H9 (cell line): ENCODE data around the gene EED. TPM values are rescaled to one million over a fixed set of nuclear protein-coding genes. Genes with fewer than 3 reads are reported as not detected.

Experiments used
- DNase-seq: peaks from one replicate; pipeline ENCODE4 v3.0.0-alpha.2; 2017
- H2AFZ ChIP-seq: one replicate; pipeline ENCODE4 v1.6.1; 2013; ENCODE audit warnings: mild to moderate bottlenecking, low read length, control low read depth, moderate library complexity
- H2AK5ac ChIP-seq: 2 replicates; pipeline ENCODE4 v1.6.1; 2013; ENCODE audit warnings: low read length, control low read depth, mixed read lengths; ENCODE audit not compliant: insufficient read length
- H2BK120ac ChIP-seq: one replicate; pipeline ENCODE4 v1.6.1; 2013; ENCODE audit warnings: low read depth, mild to moderate bottlenecking, low read length, control low read depth, inconsistent platforms; ENCODE audit not compliant: poor library complexity, severe bottlenecking
- H2BK12ac ChIP-seq: 2 replicates; pipeline ENCODE4 v1.6.1; 2013; ENCODE audit warnings: low read length, control low read depth, mixed read lengths, low read depth; ENCODE audit not compliant: insufficient read length
- H2BK15ac ChIP-seq: 2 replicates; pipeline ENCODE4 v1.6.1; 2013; ENCODE audit warnings: low read depth, low read length, control low read depth
- H2BK20ac ChIP-seq: one replicate; pipeline ENCODE4 v1.6.1; 2013; ENCODE audit warnings: low read depth, mild to moderate bottlenecking, low read length, control low read depth, inconsistent platforms; ENCODE audit not compliant: poor library complexity, severe bottlenecking
- H2BK5ac ChIP-seq: 2 replicates; pipeline ENCODE4 v1.6.1; 2013; ENCODE audit warnings: low read length, control low read depth, mixed read lengths; ENCODE audit not compliant: insufficient read length
- H3K14ac ChIP-seq: 2 replicates; pipeline ENCODE4 v1.6.1; 2013; ENCODE audit warnings: low read length, control low read depth; ENCODE audit not compliant: insufficient read depth
- H3K18ac ChIP-seq: 2 replicates; pipeline ENCODE4 v1.6.1; 2013; ENCODE audit warnings: low read depth, mild to moderate bottlenecking, mixed read lengths, low read length, control low read depth; ENCODE audit not compliant: insufficient read length
- H3K23ac ChIP-seq: 2 replicates; pipeline ENCODE4 v1.6.1; 2013; ENCODE audit warnings: low read length, control low read depth, mixed read lengths, low read depth; ENCODE audit not compliant: insufficient read length
- H3K23me2 ChIP-seq: 2 replicates; pipeline ENCODE4 v1.6.1; 2013; ENCODE audit warnings: low read depth, mild to moderate bottlenecking, mixed read lengths, low read length, control low read depth; ENCODE audit not compliant: insufficient read length, poor library complexity, severe bottlenecking
- H3K27ac ChIP-seq: 2 replicates; pipeline ENCODE4 v1.5.1; 2013; ENCODE audit warnings: low read length, control low read depth, mixed read lengths, low read depth; ENCODE audit not compliant: insufficient read length
- H3K27me3 ChIP-seq: 2 replicates; pipeline ENCODE4 v1.6.1; 2013; ENCODE audit warnings: low read length, control low read depth, inconsistent platforms; ENCODE audit not compliant: insufficient read depth
- H3K4ac ChIP-seq: 2 replicates; pipeline ENCODE4 v1.6.1; 2013; ENCODE audit warnings: low read depth, mild to moderate bottlenecking, control low read depth, inconsistent platforms, low read length, moderate library complexity
- H3K4me1 ChIP-seq: 2 replicates; pipeline ENCODE4 v1.6.1; 2013; ENCODE audit warnings: low read length, control low read depth, inconsistent platforms; ENCODE audit not compliant: insufficient read depth
- H3K4me2 ChIP-seq: 2 replicates; pipeline ENCODE4 v1.6.1; 2013; ENCODE audit warnings: low read length, control low read depth, mixed read lengths; ENCODE audit not compliant: insufficient read length, insufficient read depth
- H3K56ac ChIP-seq: 2 replicates; pipeline ENCODE4 v1.6.1; 2013; ENCODE audit warnings: low read depth, mild to moderate bottlenecking, mixed read lengths, low read length, control low read depth; ENCODE audit not compliant: insufficient read length
- H3K79me1 ChIP-seq: 2 replicates; pipeline ENCODE4 v1.6.1; 2013; ENCODE audit warnings: low read depth, mild to moderate bottlenecking, moderate library complexity, low read length, control low read depth, inconsistent platforms; ENCODE audit not compliant: insufficient read depth, poor library complexity, severe bottlenecking
- H3K79me2 ChIP-seq: 2 replicates; pipeline ENCODE4 v1.6.1; 2013; ENCODE audit warnings: low read length, control low read depth, inconsistent platforms; ENCODE audit not compliant: insufficient read depth
- H3K9ac ChIP-seq: 2 replicates; pipeline ENCODE4 v1.6.1; 2013; ENCODE audit warnings: low read length, control low read depth, mixed read lengths; ENCODE audit not compliant: insufficient read length; ENCODE audit errors: extremely low read depth
- H3K9me3 ChIP-seq: one replicate; pipeline ENCODE4 v1.6.1; 2013; ENCODE audit warnings: low read depth, low read length, inconsistent platforms; ENCODE audit not compliant: control insufficient read depth
- H3T11ph ChIP-seq: one replicate; pipeline ENCODE4 v1.6.1; 2013; ENCODE audit warnings: mild to moderate bottlenecking, low read length, control low read depth, inconsistent platforms
- H4K20me1 ChIP-seq: one replicate; pipeline ENCODE4 v1.6.1; 2013; ENCODE audit not compliant: control insufficient read depth, insufficient read length, insufficient read depth
- H4K5ac ChIP-seq: 2 replicates; pipeline ENCODE4 v1.6.1; 2013; ENCODE audit warnings: low read depth, mild to moderate bottlenecking, mixed read lengths, low read length, control low read depth; ENCODE audit not compliant: insufficient read length
- H4K8ac ChIP-seq: replicated peaks from 2 replicates; pipeline ENCODE4 v1.6.1; 2013; ENCODE audit warnings: low read length, control low read depth, mixed read lengths, low read depth; ENCODE audit not compliant: insufficient read length
- H4K91ac ChIP-seq: 2 replicates; pipeline ENCODE4 v1.6.1; 2013; ENCODE audit warnings: low read depth, mild to moderate bottlenecking, moderate library complexity, mixed read lengths, low read length, control low read depth; ENCODE audit not compliant: insufficient read length
- H3K27ac Mint-ChIP-seq, 3 experiments: 2 replicates in 2 of 3; 3 replicates in 1 of 3; pipeline ENCODE4 v1.8.0; 2020 to 2021; ENCODE audit warnings: mixed read lengths in 3 of 3, mild to moderate bottlenecking in 1 of 3, moderate library complexity in 1 of 3
- H3K27me3 Mint-ChIP-seq: 2 replicates; pipeline ENCODE4 v1.8.0; 2021; ENCODE audit warnings: low read depth, mild to moderate bottlenecking, moderate library complexity, mixed read lengths
- H3K36me3 Mint-ChIP-seq, 3 experiments: 2 replicates in 2 of 3; 3 replicates in 1 of 3; pipeline ENCODE4 v1.8.0; 2020 to 2021; ENCODE audit warnings: low read depth in 3 of 3, mixed read lengths in 3 of 3; ENCODE audit not compliant: insufficient read depth in 1 of 3
- H3K4me1 Mint-ChIP-seq, 2 experiments: 2 replicates each; pipeline ENCODE4 v1.8.0; 2020; ENCODE audit warnings: mixed read lengths in 2 of 2
- H3K4me3 Mint-ChIP-seq, 2 experiments: 2 replicates in 1 of 2; 3 replicates in 1 of 2; pipeline ENCODE4 v1.8.0; 2020 to 2021; ENCODE audit warnings: mild to moderate bottlenecking in 2 of 2, mixed read lengths in 2 of 2, moderate library complexity in 1 of 2
- H3K9me3 Mint-ChIP-seq, 2 experiments: 2 replicates in 1 of 2; 3 replicates in 1 of 2; pipeline ENCODE4 v1.8.0; 2020; ENCODE audit warnings: mild to moderate bottlenecking in 2 of 2, mixed read lengths in 2 of 2, moderate library complexity in 1 of 2
- CTCF ChIP-seq: fragments of 200-600 bp; sonication (generic); conservative IDR thresholded peaks from 3 replicates; pipeline ENCODE4 v1.8.0; 2021; ENCODE audit warnings: antibody characterized with exemption, mild to moderate bottlenecking
- WGBS: extraction: QIAGEN DNeasy Blood & Tissue Kit; methylation state at CpG from one replicate; pipeline ENCODE4 v1.1.7; 2013; ENCODE audit warnings: missing lambda C conversion rate, low lambda C conversion rate, mixed read lengths; ENCODE audit not compliant: insufficient read length; ENCODE audit errors: extremely low coverage; 5-methylcytosine and 5-hydroxymethylcytosine counted together
- total RNA-seq: library from RNA; stranded (reverse); gene quantifications from 2 replicates; pipeline ENCODE4 v1.2.1, GENCODE V29; 2021

EED gene
- total RNA-seq, 1 experiment from 2014 or later, result 34.1 TPM

DNA sequence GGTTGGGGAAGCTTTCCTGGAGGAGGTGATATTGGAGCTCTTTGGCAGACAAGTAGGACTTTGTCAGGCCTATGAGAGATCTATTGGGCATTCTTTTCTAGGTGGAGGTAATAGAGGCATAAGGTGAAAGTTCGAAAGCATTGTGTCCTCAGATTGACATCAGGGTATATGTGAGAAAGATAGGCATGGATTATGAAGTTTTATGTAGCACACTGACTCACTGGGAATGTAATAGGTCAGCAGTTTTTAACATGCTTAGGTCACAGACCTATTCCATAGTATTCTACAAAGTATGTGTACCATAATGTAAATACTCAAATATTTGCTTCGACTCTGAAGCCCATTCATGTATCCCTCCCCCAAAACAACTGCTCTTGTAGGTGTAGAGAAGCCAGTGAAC is 69.2 kb downstream of the EED start:
- H4K20me1 ChIP-seq, result no peaks in the 10 kb centered on the region
- Mint-ChIP-seq H3K4me3 (no peak overlapping the region), H3K9me3 (no peaks in the 10 kb centered on the region), H3K36me3 (peaks cover 14 to 52% (median 36%) of the 10 kb centered on the region in 3 experiments), H3K27ac (no peak overlapping the region), H3K27me3 (peaks cover 2% of the 10 kb centered on the region; the same call in 1 of the 2 replicates), H3K4me1 (peaks cover 15 to 25% of the 10 kb centered on the region in 2 experiments)
- H2BK12ac ChIP-seq, result no peak overlapping the region
- H2BK5ac ChIP-seq, result no peak overlapping the region
- H2AFZ ChIP-seq, result no peak overlapping the region
- H3K18ac ChIP-seq, result no peak overlapping the region
- WGBS, result no CpG with 5 or more reads among the region's 2 CpGs
- H4K91ac ChIP-seq, result no peak overlapping the region
- H3K4ac ChIP-seq, result no peak overlapping the region
- no peaks in the 10 kb centered on the region for H3K9me3 ChIP-seq
- DNase-seq, result no peak
- no peak overlapping the region for H3K27ac ChIP-seq
- no peak overlapping the region for H2BK120ac ChIP-seq
- TF ChIP-seq CTCF, result no peak
- H4K5ac ChIP-seq, result no peak overlapping the region
- H3K27me3 ChIP-seq, result no peaks in the 10 kb centered on the region
- H3K23me2 ChIP-seq, result no peaks in the 10 kb centered on the region
- no peak overlapping the region for H3T11ph ChIP-seq
- H3K4me1 ChIP-seq, result no peaks in the 10 kb centered on the region
- no peak overlapping the region for H3K14ac ChIP-seq
- H3K9ac ChIP-seq, result no peak overlapping the region
- no peak overlapping the region for H2AK5ac ChIP-seq
- no peak overlapping the region for H3K23ac ChIP-seq
- H3K79me2 ChIP-seq, result no peaks in the 10 kb centered on the region
- H3K79me1 ChIP-seq, result no peaks in the 10 kb centered on the region
- H4K8ac ChIP-seq, result no peak overlapping the region
- no peak overlapping the region for H3K4me2 ChIP-seq
- H2BK15ac ChIP-seq, result no peak overlapping the region
- no peak overlapping the region for H2BK20ac ChIP-seq
- H3K56ac ChIP-seq, result no peak overlapping the region
